OCI-LY3 (cell line): ENCODE data around the gene DPP6.

Experiments used
- CTCF ChIP-seq: fragments of 200-600, 300-600 bp; sonication (generic); IDR thresholded peaks from 2 replicates; pipeline ENCODE4 v1.5.1; 2014; ENCODE audit warnings: antibody characterized with exemption, low read length, low read depth
- EZH2phosphoT487 ChIP-seq: fragments of 200-600 bp; shearing (Covaris generic); IDR thresholded peaks from 2 replicates; pipeline ENCODE4 v1.6.1; 2018; ENCODE audit warnings: antibody characterized with exemption, mixed run types, low read depth

GRCh38 chr7:154684666-154685563 lies 632.7 kb downstream of the DPP6 start:
- TF ChIP-seq CTCF (no peak), EZH2phosphoT487 (no peak)
